Forelimb muscle (tissue), 1 donor: ENCODE data around the gene FHOD3. TPM values are rescaled to one million over a fixed set of nuclear protein-coding genes. Genes with fewer than 3 reads are reported as not detected.

Experiments used
- DNase-seq: peaks from one replicate; pipeline ENCODE4 v3.0.0-alpha.2; 2013; ENCODE audit warnings: low read depth
- polyA plus RNA-seq: library from polyadenylated mRNA; unstranded; fragments of 120-200 nt; gene quantifications from one replicate; pipeline ENCODE4 v1.2.1, GENCODE V29; 2013; ENCODE audit not compliant: insufficient read length

FHOD3 gene
- polyA plus RNA-seq, 1 donor: 30.8 TPM

DNA sequence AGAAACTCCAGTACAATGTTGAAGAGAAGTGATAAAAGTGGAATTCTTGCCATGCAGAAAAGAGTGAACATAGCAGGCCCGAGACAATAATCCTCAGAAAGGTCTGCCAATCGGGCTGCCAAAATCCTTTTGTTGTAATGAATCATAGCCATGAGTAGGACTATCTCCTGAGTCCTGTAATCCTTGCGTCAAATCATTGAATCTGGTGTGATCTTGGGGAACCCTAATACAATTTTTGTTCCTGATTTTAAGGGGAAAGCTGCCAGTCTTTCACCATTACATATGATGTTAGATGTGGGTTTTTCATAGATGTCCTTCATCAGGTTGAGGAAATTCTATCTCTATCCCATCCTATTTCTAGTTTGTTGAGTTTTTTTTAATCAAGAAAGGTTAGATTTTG, 529.0 kb downstream of the FHOD3 start:
- DNase-seq: no peak

DNA sequence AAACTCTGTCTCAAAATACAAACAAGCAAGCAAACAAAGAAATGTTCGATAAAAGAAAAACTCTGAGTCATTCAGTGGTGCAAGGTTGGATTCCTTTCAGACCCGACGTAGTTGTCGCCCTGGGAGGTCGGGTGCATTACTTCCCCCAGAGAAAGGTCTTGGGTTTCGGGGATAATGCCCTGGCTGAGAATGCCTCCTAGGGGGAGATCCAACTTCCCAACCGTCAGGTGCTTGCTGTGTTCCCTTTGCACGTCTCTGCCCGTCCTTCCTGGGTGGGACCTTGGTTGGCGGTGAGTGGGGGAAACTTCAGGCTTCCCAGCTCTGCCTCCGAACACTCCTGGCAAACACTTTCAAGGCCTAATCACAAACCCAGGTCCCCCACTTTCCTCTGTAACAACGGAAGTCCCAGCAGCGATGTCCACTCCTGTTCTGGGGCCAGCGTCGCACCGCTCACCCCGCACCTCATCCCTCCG, 530.7 kb downstream of the FHOD3 start:
- no peak for DNase-seq

DNA sequence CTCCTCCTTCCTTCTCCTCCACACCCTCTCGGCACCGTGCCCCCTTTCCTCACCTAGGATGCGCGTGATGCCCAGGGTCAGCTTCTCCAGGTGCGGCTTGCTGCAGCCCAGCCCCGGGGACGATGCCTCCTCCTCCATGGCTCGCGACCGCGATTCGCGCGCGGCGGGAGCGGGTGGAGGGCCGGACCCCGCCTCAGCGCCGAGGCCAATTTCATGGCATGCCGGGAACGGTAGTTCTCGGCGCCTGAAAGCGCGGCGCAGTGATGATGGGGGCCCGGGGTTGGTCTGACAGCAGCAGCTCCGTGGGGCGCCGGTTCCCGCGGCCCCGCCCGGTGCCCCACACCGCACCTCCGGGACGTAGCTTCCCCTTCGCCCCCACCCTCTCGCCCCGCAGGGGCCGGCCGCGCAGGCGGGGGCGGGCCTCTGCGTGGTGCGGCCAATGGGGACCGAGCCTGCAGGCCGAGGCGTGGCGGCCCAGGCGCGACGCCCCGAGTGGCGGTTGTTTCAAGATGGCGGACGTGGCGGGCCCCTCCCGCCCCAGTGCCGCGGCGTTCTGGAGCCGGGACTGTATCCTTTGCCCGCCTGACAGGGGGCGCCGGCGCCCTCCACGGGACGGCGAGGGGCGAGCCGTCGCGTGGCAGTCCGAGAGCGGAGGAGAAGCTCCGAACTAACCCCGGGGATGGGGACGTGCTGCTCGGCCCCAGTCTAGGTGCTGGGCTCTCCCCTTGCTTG, 531.3 kb downstream of the FHOD3 start, which contains the start of the genes KIAA1328 and TPGS2:
Gene KIAA1328 (plus strand): TSS at position 498 of the 732 bp plus-strand sequence. CDS start 12 bp downstream, at position 510.
Gene TPGS2 (minus strand): TSS at position 373 of the 732 bp plus-strand sequence. CDS start 235 bp downstream, at position 138.
- peak; percentile 46 for DNase-seq

Other genes starting within 250 kb of the FHOD3 start
- 42.7 TPM for gene RPRD1A, start 230.2 kb upstream of the FHOD3 start, polyA plus RNA-seq
- 27.3 TPM for gene SLC39A6, start 168.4 kb upstream of the FHOD3 start, polyA plus RNA-seq
- 75.9 TPM for gene ELP2, start 167.8 kb upstream of the FHOD3 start, polyA plus RNA-seq
- 0.14 TPM for gene MOCOS, start 110.2 kb upstream of the FHOD3 start, polyA plus RNA-seq